ENCODE data around the gene ZFP14. TPM values are rescaled to one million over a fixed set of nuclear protein-coding genes. Genes with fewer than 3 reads are reported as not detected.
A peak's percentile ranks its signal among the peaks of the same experiment; 100 is the strongest.

The ZFP14 gene
- total RNA-seq = 6.0 and 6.6 TPM in 2 replicates
- long read RNA-seq, full-length matches to known transcripts = 2 of 9 reads
- long read RNA-seq, partial matches to known transcripts = 4 of 9 reads
- long read RNA-seq, other reads (novel, unspliced or antisense) = 3 of 9 reads

DNA sequence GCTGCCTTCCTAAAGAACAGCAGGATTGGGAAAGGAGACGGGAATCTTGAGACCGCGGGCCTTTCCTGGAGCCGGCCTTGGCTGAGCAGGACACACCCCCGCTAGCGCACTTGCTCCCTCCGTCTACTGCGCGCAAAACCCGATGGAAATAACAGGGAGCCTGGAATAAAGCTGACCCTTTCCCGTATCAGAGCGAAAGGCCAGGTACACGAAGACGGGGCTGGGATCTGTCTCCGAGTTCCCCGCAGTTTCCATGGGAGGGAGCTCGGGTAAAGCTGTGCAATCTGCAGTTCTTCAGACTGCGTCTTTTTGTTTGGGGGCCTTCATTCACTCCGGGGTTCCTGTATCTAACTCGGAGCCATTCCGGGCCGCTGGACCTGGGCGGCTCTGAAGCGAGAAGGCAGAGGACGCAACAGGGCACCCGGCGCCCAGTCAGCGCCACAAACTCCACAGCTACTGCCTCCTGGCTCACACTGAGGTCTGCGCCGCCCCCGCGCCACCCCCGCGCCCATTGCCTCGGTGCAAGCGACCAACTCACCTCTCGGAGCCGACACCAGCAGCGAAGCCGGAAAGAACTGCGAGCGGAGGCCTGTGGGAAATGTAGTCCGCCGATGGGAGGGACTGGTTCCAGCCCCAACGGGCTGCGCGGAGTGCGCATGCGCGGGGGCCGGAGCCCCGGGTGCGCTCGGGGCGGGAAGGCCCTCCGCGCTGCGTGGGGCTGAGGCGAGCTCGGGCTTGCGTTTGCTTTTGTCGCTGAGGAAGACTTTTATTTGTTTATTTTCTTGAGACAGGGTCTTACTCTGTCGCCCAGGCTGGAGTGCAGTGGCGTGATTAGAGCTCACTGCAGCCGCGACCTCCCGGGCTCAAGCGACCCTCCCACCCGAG is at the start of gene ZFP14:
TSS of gene ZFP14 (minus strand) at position 577 of the 885 bp plus-strand sequence. CDS start 11,309 bp downstream, outside the sequence.
- Mint-ChIP-seq H3K27me3 (ENCODE audit: unreplicated experiment) (no peaks in the 10 kb centered on the region), H3K4me3 (ENCODE audit: unreplicated experiment) (peak within 1 kb of the TSS; percentile 83), H3K36me3 (ENCODE audit: unreplicated experiment) (peaks cover 3% of the 10 kb centered on the region), H3K9me3 (ENCODE audit: unreplicated experiment) (no peaks in the 10 kb centered on the region), H3K27ac (ENCODE audit: unreplicated experiment) (peak within 1 kb of the TSS; percentile 92), H3K4me1 (ENCODE audit: unreplicated experiment) (peaks cover 10% of the 10 kb centered on the region)
- peak; percentile 97 for DNase-seq (ENCODE audit: extremely low spot score, unreplicated experiment)
- TF ChIP-seq, protein P1, sequence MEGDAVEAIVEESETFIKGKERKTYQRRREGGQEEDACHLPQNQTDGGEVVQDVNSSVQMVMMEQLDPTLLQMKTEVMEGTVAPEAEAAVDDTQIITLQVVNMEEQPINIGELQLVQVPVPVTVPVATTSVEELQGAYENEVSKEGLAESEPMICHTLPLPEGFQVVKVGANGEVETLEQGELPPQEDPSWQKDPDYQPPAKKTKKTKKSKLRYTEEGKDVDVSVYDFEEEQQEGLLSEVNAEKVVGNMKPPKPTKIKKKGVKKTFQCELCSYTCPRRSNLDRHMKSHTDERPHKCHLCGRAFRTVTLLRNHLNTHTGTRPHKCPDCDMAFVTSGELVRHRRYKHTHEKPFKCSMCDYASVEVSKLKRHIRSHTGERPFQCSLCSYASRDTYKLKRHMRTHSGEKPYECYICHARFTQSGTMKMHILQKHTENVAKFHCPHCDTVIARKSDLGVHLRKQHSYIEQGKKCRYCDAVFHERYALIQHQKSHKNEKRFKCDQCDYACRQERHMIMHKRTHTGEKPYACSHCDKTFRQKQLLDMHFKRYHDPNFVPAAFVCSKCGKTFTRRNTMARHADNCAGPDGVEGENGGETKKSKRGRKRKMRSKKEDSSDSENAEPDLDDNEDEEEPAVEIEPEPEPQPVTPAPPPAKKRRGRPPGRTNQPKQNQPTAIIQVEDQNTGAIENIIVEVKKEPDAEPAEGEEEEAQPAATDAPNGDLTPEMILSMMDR (IDR thresholded peaks at IDR 0.05) = peak; percentile 49

DNA sequence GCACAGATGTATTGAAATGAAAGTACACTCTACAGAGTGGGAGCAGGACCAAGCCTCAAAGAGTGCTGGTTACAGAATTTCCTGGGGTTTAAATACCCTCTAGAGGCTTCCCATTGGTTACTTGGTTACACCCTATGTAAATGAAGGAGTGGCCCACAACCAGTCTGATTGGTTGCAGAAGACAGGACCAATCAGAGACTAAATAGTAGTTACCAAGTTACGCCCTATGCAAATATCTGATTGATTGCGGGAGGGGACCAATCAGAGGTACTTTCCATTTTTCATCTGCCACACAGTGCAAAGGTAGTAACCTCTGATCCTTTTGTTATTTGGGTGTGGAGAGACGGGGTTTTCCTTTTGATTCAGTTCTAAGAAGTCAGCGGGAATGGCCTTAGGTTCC is 44.9 kb upstream of the ZFP14 start:
- H3K27me3 Mint-ChIP-seq (ENCODE audit: unreplicated experiment) = no peaks in the 10 kb centered on the region
- H3K4me3 Mint-ChIP-seq (ENCODE audit: unreplicated experiment) = no peak overlapping the region
- H3K9me3 Mint-ChIP-seq (ENCODE audit: unreplicated experiment) = peaks cover 23% of the 10 kb centered on the region
- DNase-seq (ENCODE audit: extremely low spot score, unreplicated experiment) = no peak
- H3K36me3 Mint-ChIP-seq (ENCODE audit: unreplicated experiment) = peaks cover 2% of the 10 kb centered on the region
- H3K4me1 Mint-ChIP-seq (ENCODE audit: unreplicated experiment) = peaks cover under 1% of the 10 kb centered on the region
- TF ChIP-seq, protein P1 (IDR thresholded peaks at IDR 0.05) = no peak
- no peak overlapping the region for H3K27ac Mint-ChIP-seq (ENCODE audit: unreplicated experiment)

DNA sequence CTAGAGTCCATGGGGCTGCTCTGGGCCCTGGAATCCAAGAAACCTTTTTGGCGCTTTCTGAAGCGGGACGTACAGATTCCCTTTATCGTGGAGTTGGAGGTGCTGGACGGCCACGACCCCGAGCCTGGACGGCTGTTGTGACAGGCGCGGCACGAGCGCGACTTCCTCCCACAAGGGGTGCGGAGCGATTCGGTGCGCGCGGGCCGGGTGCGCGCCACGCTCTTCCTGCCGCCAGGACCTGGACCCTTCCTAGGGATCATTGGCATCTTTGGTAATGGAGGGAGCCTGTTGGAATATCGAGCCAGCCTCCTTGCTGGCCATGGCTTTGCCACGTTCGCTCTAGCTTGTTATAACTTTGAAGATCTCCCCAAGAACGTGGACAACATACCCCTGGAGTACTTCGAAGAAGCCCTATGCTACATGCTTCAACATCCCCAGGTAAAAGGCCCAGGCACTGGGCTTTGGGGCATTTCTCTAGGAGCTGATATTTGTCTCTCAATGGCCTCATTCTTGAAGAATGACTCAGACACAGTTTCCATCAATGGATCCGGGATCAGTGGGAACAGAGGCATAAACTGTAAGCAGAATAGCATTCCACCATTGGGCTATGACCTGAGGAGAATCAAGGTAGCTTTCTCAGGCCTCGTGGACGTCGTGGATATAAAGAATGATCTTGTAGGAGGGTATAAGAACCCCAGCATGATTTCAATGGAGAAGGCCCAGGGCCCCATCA is 42.9 kb upstream of the ZFP14 start:
- Mint-ChIP-seq H3K9me3 (ENCODE audit: unreplicated experiment) (peaks cover 19% of the 10 kb centered on the region), H3K4me3 (ENCODE audit: unreplicated experiment) (no peak overlapping the region), H3K36me3 (ENCODE audit: unreplicated experiment) (peaks cover 5% of the 10 kb centered on the region), H3K27ac (ENCODE audit: unreplicated experiment) (no peak overlapping the region), H3K4me1 (ENCODE audit: unreplicated experiment) (peaks cover 19% of the 10 kb centered on the region), H3K27me3 (ENCODE audit: unreplicated experiment) (no peaks in the 10 kb centered on the region)
- TF ChIP-seq, protein P1 (IDR thresholded peaks at IDR 0.05) = no peak
- no peak for DNase-seq (ENCODE audit: extremely low spot score, unreplicated experiment)

DNA sequence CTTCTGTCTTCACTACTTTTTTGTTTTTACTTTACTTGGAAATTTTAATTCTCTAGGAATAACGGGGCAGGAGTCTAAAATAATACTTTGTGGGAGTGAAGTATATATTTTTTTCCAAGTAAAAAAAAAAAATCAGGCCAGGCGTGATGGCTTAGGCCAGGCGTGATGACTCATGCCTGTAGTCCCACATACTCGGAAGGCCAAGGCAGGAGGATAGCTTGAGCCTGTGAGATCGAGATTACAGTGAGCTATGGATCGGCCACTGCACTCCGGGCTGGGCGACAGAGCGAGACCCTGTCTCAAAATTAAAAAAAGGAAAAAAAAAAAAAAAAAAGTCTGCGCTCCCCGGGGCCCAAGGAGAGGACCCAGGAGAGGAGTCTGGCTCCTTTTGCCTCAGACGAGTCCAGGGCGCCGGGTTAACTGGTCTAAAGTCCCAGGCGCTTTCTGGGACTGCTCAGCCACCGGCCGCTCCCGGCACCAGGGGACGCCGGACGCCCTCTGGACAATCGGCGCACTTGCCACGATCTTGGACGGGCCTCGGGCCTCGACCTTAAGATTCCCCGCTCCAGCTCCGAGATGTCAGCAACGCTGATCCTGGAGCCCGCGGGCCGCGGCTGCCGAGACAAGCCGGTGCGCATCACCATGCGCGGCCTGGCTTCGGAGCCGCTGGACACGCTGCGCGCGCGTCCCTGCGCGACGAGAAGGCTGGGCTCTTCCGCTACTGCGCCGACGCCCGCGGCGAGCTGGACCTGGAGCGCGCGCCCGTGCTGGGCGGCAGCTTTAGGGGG is 42.2 kb upstream of the ZFP14 start:
- Mint-ChIP-seq H3K27me3 (ENCODE audit: unreplicated experiment) (no peaks in the 10 kb centered on the region), H3K9me3 (ENCODE audit: unreplicated experiment) (peaks cover 14% of the 10 kb centered on the region), H3K27ac (ENCODE audit: unreplicated experiment) (no peak overlapping the region), H3K36me3 (ENCODE audit: unreplicated experiment) (peaks cover 7% of the 10 kb centered on the region), H3K4me1 (ENCODE audit: unreplicated experiment) (peaks cover 19% of the 10 kb centered on the region), H3K4me3 (ENCODE audit: unreplicated experiment) (no peak overlapping the region)
- DNase-seq (ENCODE audit: extremely low spot score, unreplicated experiment) = no peak
- TF ChIP-seq, protein P1 (IDR thresholded peaks at IDR 0.05) = no peak

Measured in osteocyte (in vitro differentiated cells).